MM.1S (cell line): ENCODE measurements around the gene MPG.

Source experiments
- DNase-seq: peaks from one replicate; pipeline ENCODE4 v3.0.0-alpha.2; 2015
- H2AFZ ChIP-seq: fragments of 300-600 bp; sonication (generic); 2 replicates; pipeline ENCODE4 v1.6.0; 2016; ENCODE audit warnings: antibody characterized with exemption, low read length
- H3F3A ChIP-seq: fragments of 300-600 bp; sonication (generic); 2 replicates; pipeline ENCODE4 v1.6.1; 2016; ENCODE audit warnings: mild to moderate bottlenecking, antibody characterized with exemption, low read length, moderate library complexity, mixed read lengths; ENCODE audit not compliant: insufficient read depth
- H3K27ac ChIP-seq: fragments of 300-600 bp; sonication (generic); 2 replicates; pipeline ENCODE4 v1.5.1; 2016; ENCODE audit warnings: mild to moderate bottlenecking, low read length
- H3K27me3 ChIP-seq: fragments of 300-600 bp; sonication (generic); replicated peaks from 2 replicates; pipeline ENCODE4 v1.6.0; 2016; ENCODE audit warnings: low read length; ENCODE audit not compliant: insufficient read depth
- H3K36me3 ChIP-seq: fragments of 300-600 bp; sonication (generic); replicated peaks from 2 replicates; pipeline ENCODE4 v1.6.1; 2016; ENCODE audit warnings: mild to moderate bottlenecking, low read length, mixed read lengths; ENCODE audit not compliant: insufficient read depth
- H3K4me1 ChIP-seq: fragments of 300-600 bp; sonication (generic); 2 replicates; pipeline ENCODE4 v1.6.1; 2016; ENCODE audit warnings: low read length, mixed read lengths
- H3K4me2 ChIP-seq: fragments of 300-600 bp; sonication (generic); 2 replicates; pipeline ENCODE4 v1.6.0; 2016; ENCODE audit warnings: low read depth, low read length
- H3K4me3 ChIP-seq: fragments of 300-600 bp; sonication (generic); 2 replicates; pipeline ENCODE4 v1.5.1; 2016; ENCODE audit warnings: low read length, mixed read lengths
- H3K79me2 ChIP-seq: fragments of 300-600 bp; sonication (generic); 2 replicates; pipeline ENCODE4 v1.6.1; 2016; ENCODE audit warnings: mixed run types, low read length, mixed read lengths
- H3K9ac ChIP-seq: fragments of 300-600 bp; sonication (generic); 2 replicates; pipeline ENCODE4 v1.6.1; 2016; ENCODE audit warnings: low read length, mixed read lengths
- H3K9me2 ChIP-seq: fragments of 300-600 bp; sonication (generic); replicated peaks from 2 replicates; pipeline ENCODE4 v1.6.1; 2016; ENCODE audit warnings: mild to moderate bottlenecking, low read length, mixed read lengths; ENCODE audit not compliant: insufficient read depth
- H3K9me3 ChIP-seq: fragments of 300-600 bp; sonication (generic); replicated peaks from 2 replicates; pipeline ENCODE4 v1.6.1; 2016; ENCODE audit warnings: mild to moderate bottlenecking, low read length, mixed read lengths; ENCODE audit not compliant: insufficient read depth
- H4K20me1 ChIP-seq: fragments of 300-600 bp; sonication (generic); 2 replicates; pipeline ENCODE4 v1.6.1; 2016; ENCODE audit warnings: mild to moderate bottlenecking, low read length, moderate library complexity, mixed read lengths; ENCODE audit not compliant: insufficient read depth
- CTCF ChIP-seq: fragments of 300-600 bp; sonication (generic); IDR thresholded peaks from 2 replicates; pipeline ENCODE4 v1.5.1; 2016; ENCODE audit warnings: antibody characterized with exemption, low read length, mixed read lengths
- EZH2 ChIP-seq: fragments of 300-600 bp; sonication (generic); optimal IDR thresholded peaks from 2 replicates; pipeline ENCODE3; 2017; ENCODE audit warnings: low read depth, mild to moderate bottlenecking, antibody characterized with exemption, low read length, mixed read lengths
- EZH2phosphoT487 ChIP-seq: fragments of 300-600 bp; sonication (generic); IDR thresholded peaks from 2 replicates; pipeline ENCODE4 v1.6.1; 2018; ENCODE audit warnings: antibody characterized with exemption, low read length

The MPG gene

GRCh38 chr16:54237-54581, 23.8 kb upstream of the MPG start:
- peaks cover 57% of the 10 kb centered on the region for H3K79me2 ChIP-seq

GRCh38 chr16:55571-56136, 22.4 kb upstream of the MPG start:
- H2AFZ ChIP-seq, result no peak overlapping the region
- no peak overlapping the region for H3K4me3 ChIP-seq
- DNase-seq, result no peak
- H3K9me2 ChIP-seq, result no peaks in the 10 kb centered on the region
- no peak overlapping the region for H3K9ac ChIP-seq
- TF ChIP-seq CTCF (no peak), EZH2 (no peak), EZH2phosphoT487 (no peak)
- H3K79me2 ChIP-seq, result peaks cover 44% of the 10 kb centered on the region
- H3K27me3 ChIP-seq, result no peaks in the 10 kb centered on the region
- peaks cover 7% of the 10 kb centered on the region; the same call in 1 of the 2 replicates for H3K36me3 ChIP-seq
- peaks cover 8% of the 10 kb centered on the region for H3F3A ChIP-seq
- H3K9me3 ChIP-seq, result no peaks in the 10 kb centered on the region
- no peak overlapping the region for H3K27ac ChIP-seq
- no peak overlapping the region for H3K4me2 ChIP-seq
- peaks cover 7% of the 10 kb centered on the region; the same call in 1 of the 2 replicates for H3K4me1 ChIP-seq
- no peaks in the 10 kb centered on the region for H4K20me1 ChIP-seq

More at GRCh38 chr16:54237-54581, 23.8 kb upstream of the MPG start:
- Histone ChIP-seq H3K27me3 (no peaks in the 10 kb centered on the region), H3K4me3 (peak overlapping the region; percentile 78), H3K4me2 (peak overlapping the region; percentile 71), H3K4me1 (peaks cover 7% of the 10 kb centered on the region; the same call in 1 of the 2 replicates), H3F3A (peaks cover 8% of the 10 kb centered on the region), H3K36me3 (peaks cover 7% of the 10 kb centered on the region; the same call in 1 of the 2 replicates), H4K20me1 (no peaks in the 10 kb centered on the region), H2AFZ (peak overlapping the region; percentile 73), H3K9ac (peak overlapping the region; percentile 76), H3K9me2 (no peaks in the 10 kb centered on the region), H3K27ac (peak overlapping the region; percentile 5; the same call in 1 of the 2 replicates), H3K9me3 (no peaks in the 10 kb centered on the region)
- no peak for DNase-seq
- TF ChIP-seq EZH2phosphoT487 (no peak), CTCF (no peak), EZH2 (no peak)

GRCh38 chr16:56231-56927, 21.6 kb upstream of the MPG start:
- Histone ChIP-seq H3K4me3 (no peak overlapping the region), H3F3A (peaks cover 8% of the 10 kb centered on the region), H3K27ac (no peak overlapping the region), H3K9me2 (no peaks in the 10 kb centered on the region), H3K79me2 (peaks cover 37% of the 10 kb centered on the region), H3K9ac (no peak overlapping the region), H3K9me3 (no peaks in the 10 kb centered on the region), H3K4me1 (peaks cover 5% of the 10 kb centered on the region; the same call in 1 of the 2 replicates), H3K4me2 (no peak overlapping the region), H4K20me1 (no peaks in the 10 kb centered on the region), H3K27me3 (no peaks in the 10 kb centered on the region), H3K36me3 (peaks cover 4% of the 10 kb centered on the region; the same call in 1 of the 2 replicates), H2AFZ (no peak overlapping the region)
- no peak for TF ChIP-seq EZH2
- TF ChIP-seq EZH2phosphoT487, result no peak
- TF ChIP-seq CTCF, result no peak
- DNase-seq, result no peak
